Ishikawa (cell line): ENCODE measurements around the gene RPS24.

Experiments
- CEBPB ChIP-seq: IDR thresholded peaks from 2 replicates; pipeline ENCODE4 v1.6.1; 2012
- CREB1 ChIP-seq: IDR thresholded peaks from 2 replicates; pipeline ENCODE4 v1.6.1; 2012; ENCODE audit warnings: low read depth
- EGR1 ChIP-seq: IDR thresholded peaks from 2 replicates; pipeline ENCODE4 v1.6.1; 2012
- EP300 ChIP-seq: IDR thresholded peaks from 2 replicates; pipeline ENCODE4 v1.6.1; 2012; ENCODE audit warnings: borderline replicate concordance
- FOXM1 ChIP-seq: IDR thresholded peaks from 2 replicates; pipeline ENCODE4 v1.6.1; 2012; ENCODE audit warnings: low read depth, borderline replicate concordance
- NFIC ChIP-seq: IDR thresholded peaks from 2 replicates; pipeline ENCODE4 v1.6.1; 2012
- RAD21 ChIP-seq: IDR thresholded peaks from 2 replicates; pipeline ENCODE4 v1.6.1; 2012; ENCODE audit warnings: low read depth
- TAF1 ChIP-seq: IDR thresholded peaks from 2 replicates; pipeline ENCODE4 v1.6.1; 2012; ENCODE audit warnings: low read depth, mild to moderate bottlenecking
- TCF12 ChIP-seq: IDR thresholded peaks from 2 replicates; pipeline ENCODE4 v1.6.1; 2012; ENCODE audit warnings: low read depth
- TEAD4 ChIP-seq: IDR thresholded peaks from 2 replicates; pipeline ENCODE4 v1.6.1; 2012
- YY1 ChIP-seq: IDR thresholded peaks from 2 replicates; pipeline ENCODE4 v1.6.1; 2012; ENCODE audit warnings: low read depth
- ZBTB7A ChIP-seq: IDR thresholded peaks from 2 replicates; pipeline ENCODE4 v1.6.1; 2012; ENCODE audit warnings: low read depth
- TF ChIP-seq, protein P1 (sequence below): IDR thresholded peaks from 2 replicates; pipeline ENCODE4 v1.6.1; 2012
- TF ChIP-seq, protein P2 (sequence below): IDR thresholded peaks from 2 replicates; pipeline ENCODE4 v1.6.1; 2012
- TF ChIP-seq, protein P3 (sequence below): IDR thresholded peaks from 2 replicates; pipeline ENCODE4 v1.6.1; 2012; ENCODE audit warnings: low read depth, mild to moderate bottlenecking

RPS24 gene

DNA sequence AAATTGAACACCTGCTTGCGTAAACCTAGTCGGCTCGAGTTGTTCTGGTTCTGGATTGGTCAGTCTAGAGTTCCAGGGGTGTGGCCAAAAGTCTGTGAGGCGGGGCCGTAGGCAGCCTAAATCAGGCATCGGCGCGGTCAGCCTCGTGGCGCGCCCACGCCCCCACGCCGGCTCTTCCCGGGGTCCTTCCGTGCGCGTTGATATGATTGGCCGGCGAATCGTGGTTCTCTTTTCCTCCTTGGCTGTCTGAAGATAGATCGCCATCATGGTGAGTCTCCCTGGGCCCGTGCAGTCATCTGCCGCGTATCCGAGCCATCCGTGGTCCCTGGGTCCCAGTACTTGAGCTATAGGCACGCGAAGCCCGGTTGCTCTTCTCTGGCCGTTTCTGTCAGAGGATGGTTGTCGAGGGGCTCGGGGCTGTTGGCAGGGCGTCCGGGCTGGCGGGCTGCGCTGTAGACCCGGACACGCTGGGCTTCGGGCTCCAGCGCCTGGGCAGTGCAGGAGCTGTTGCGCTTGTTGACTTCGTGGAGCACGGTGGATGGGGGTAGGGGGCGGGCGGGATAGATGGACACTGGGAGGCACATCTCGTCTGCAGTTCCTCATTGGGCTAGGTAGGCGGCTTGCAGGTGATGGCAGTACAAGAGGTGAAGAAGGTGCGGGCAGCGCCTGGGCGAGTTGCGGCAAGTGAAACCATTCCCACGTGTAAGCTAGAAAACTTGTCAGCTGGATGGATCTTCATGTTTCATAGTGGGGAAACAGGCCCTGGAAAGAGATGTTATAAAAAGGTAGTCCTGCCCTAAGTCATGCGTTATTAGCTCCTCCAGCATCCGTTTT, at the start of gene RPS24:
Gene RPS24, plus strand, starts transcription at position 227 of the 834 bp plus-strand sequence. Its CDS starts 39 bp downstream, at position 266.
- TF ChIP-seq TEAD4 (0 out of 2 replicates have a peak, but pooled peaks have one; percentile 7), RAD21 (no peak), TAF1 (peak; percentile 99), ZBTB7A (no peak), FOXM1 (no peak; the same call in 1 of the 2 replicates), YY1 (peak; percentile 94), CEBPB (peak; percentile 94), EGR1 (peak; percentile 88), NFIC (peak; percentile 47; the same call in 1 of the 2 replicates), EP300 (peak; percentile 16; the same call in 1 of the 2 replicates), TCF12 (peak; percentile 39; the same call in 1 of the 2 replicates), CREB1 (peak; percentile 36; the same call in 1 of the 2 replicates)
- TF ChIP-seq, protein P1, sequence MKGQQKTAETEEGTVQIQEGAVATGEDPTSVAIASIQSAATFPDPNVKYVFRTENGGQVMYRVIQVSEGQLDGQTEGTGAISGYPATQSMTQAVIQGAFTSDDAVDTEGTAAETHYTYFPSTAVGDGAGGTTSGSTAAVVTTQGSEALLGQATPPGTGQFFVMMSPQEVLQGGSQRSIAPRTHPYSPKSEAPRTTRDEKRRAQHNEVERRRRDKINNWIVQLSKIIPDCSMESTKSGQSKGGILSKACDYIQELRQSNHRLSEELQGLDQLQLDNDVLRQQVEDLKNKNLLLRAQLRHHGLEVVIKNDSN: no peak
- TF ChIP-seq, protein P2, sequence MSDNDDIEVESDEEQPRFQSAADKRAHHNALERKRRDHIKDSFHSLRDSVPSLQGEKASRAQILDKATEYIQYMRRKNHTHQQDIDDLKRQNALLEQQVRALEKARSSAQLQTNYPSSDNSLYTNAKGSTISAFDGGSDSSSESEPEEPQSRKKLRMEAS: peak; percentile 99
- TF ChIP-seq, protein P3, sequence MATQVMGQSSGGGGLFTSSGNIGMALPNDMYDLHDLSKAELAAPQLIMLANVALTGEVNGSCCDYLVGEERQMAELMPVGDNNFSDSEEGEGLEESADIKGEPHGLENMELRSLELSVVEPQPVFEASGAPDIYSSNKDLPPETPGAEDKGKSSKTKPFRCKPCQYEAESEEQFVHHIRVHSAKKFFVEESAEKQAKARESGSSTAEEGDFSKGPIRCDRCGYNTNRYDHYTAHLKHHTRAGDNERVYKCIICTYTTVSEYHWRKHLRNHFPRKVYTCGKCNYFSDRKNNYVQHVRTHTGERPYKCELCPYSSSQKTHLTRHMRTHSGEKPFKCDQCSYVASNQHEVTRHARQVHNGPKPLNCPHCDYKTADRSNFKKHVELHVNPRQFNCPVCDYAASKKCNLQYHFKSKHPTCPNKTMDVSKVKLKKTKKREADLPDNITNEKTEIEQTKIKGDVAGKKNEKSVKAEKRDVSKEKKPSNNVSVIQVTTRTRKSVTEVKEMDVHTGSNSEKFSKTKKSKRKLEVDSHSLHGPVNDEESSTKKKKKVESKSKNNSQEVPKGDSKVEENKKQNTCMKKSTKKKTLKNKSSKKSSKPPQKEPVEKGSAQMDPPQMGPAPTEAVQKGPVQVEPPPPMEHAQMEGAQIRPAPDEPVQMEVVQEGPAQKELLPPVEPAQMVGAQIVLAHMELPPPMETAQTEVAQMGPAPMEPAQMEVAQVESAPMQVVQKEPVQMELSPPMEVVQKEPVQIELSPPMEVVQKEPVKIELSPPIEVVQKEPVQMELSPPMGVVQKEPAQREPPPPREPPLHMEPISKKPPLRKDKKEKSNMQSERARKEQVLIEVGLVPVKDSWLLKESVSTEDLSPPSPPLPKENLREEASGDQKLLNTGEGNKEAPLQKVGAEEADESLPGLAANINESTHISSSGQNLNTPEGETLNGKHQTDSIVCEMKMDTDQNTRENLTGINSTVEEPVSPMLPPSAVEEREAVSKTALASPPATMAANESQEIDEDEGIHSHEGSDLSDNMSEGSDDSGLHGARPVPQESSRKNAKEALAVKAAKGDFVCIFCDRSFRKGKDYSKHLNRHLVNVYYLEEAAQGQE: peak; percentile 28; the same call in 1 of the 2 replicates

DNA sequence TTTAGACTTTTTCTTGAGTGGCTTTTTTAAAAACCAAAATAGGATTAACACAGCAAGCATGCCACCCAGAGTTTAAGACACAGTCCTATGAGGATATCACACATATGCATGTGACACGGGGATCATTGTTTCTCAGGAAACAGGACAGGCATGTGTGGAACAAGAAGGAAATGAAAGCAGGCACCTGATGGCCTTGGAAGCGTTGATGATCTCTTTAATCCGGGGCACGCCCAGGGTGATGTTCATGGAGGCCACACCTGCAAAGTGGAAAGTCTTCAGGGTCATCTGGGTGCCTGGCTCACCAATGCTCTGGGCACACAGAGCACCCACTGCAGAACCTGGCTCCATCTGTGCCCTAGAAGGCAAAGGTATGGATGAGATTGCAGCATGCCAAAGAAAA, 48.7 kb upstream of the RPS24 start:
- no peak for TF ChIP-seq TCF12
- TF ChIP-seq, protein P2: no peak
- TF ChIP-seq ZBTB7A: no peak

DNA sequence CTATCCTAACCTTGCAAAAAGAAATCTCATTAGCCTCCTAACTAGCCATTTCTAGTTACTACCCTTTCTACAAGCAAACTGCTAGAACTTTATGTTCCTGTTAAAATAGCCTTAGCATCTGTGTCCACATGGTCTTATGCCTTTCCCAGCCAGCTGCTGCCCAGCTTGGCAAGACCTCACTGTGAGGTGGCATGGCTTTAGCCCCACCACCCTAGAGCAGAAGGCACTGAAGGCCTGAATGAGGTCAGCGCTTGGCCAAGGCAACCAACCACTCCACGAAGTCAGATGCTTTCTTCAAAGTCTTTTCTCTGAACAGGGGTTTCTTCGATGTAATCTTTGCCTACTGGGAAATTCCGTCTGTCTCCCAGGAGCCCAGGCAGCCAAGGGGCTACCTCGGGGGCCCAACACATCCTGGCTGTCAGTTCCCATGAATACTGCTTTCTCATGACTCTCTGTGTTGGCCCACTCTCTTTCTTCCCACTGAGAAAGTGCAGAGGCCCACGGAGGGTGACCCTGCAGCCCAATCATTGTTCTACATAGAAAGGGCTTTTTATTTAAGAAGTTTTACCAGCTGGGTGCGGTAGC, 45.9 kb upstream of the RPS24 start:
- no peak for TF ChIP-seq CEBPB
- TF ChIP-seq TAF1: no peak
- no peak for TF ChIP-seq TCF12
- no peak for TF ChIP-seq YY1
- no peak for TF ChIP-seq EP300
- no peak for TF ChIP-seq CREB1
- TF ChIP-seq, protein P2: no peak
- TF ChIP-seq ZBTB7A: no peak
- no peak for TF ChIP-seq EGR1
- TF ChIP-seq TEAD4: no peak
- TF ChIP-seq RAD21: no peak
- TF ChIP-seq, protein P3: no peak
- TF ChIP-seq, protein P1: no peak
- TF ChIP-seq NFIC: no peak
- no peak for TF ChIP-seq FOXM1

DNA sequence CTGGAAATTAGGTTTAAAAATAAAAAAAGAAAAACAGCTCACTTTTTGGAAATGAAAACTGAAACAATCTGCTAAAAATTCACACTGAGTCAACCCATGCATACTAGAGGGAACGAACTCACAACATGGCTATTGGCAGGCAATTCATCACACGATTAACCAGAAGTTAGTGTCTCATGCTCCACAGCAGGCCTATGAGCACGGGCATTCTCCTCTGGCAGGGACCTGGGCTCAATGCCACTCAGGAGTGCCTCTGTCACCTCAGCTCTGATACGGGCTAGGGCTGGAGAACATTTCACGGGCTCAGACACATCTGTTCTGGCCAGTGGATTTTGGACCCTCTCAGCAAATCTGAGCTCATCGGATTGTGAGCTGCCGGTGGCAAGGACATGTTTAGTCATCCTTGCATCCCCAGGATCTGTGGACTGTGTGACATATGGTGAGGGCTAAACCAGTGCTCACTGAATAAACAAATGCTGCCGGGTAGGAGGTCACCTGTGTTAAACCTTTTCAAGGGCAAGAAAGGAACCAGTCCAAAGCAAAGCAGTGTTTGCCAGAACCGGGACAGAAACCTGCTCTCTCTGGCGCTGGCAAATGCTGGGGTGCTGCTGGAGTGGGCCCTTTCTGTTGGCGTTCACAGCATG, 44.5 kb upstream of the RPS24 start:
- no peak for TF ChIP-seq CREB1
- no peak for TF ChIP-seq TCF12
- TF ChIP-seq, protein P3: no peak
- TF ChIP-seq EP300: no peak
- TF ChIP-seq, protein P1: no peak
- no peak for TF ChIP-seq YY1
- TF ChIP-seq, protein P2: no peak
- TF ChIP-seq RAD21: no peak
